ENCODE data around the gene DVL1. TPM values are rescaled to one million over a fixed set of nuclear protein-coding genes. Genes with fewer than 3 reads are reported as not detected.

The DVL1 gene
- total RNA-seq, 1 experiment from 2014 or later = 71.0 TPM

GRCh38 chr1:1361233-1361981 lies 12.2 kb upstream of the DVL1 start:
- H2BK12ac ChIP-seq (ENCODE audit: insufficient read length, low read depth, low read length) = no peak overlapping the region
- no peak overlapping the region for H2BK15ac ChIP-seq (ENCODE audit: low read depth, low read length)
- H3K14ac ChIP-seq (ENCODE audit: insufficient read depth, low read length) = no peak overlapping the region; the same call in 1 of the 2 replicates
- no peak overlapping the region for H4K91ac ChIP-seq (ENCODE audit: insufficient read length, low read depth, low read length)
- H3K27ac Mint-ChIP-seq = no peak overlapping the region; a peak in 1 of 7 replicates
- H3K4me2 ChIP-seq (ENCODE audit: insufficient read depth, insufficient read length, low read length) = no peak overlapping the region
- peaks cover 39% of the 10 kb centered on the region for H3K27me3 Mint-ChIP-seq (ENCODE audit: low read depth)
- no peaks in the 10 kb centered on the region for H3K27me3 ChIP-seq (ENCODE audit: insufficient read depth, low read length)
- no peaks in the 10 kb centered on the region for H3K79me2 ChIP-seq (ENCODE audit: insufficient read depth, low read length)
- H3K4me1 ChIP-seq (ENCODE audit: insufficient read depth, low read length) = peaks cover 2% of the 10 kb centered on the region; the same call in 1 of the 2 replicates
- no peak overlapping the region for H3K9ac ChIP-seq (ENCODE audit: extremely low read depth, insufficient read length, low read length)
- no peaks in the 10 kb centered on the region for H3K36me3 Mint-ChIP-seq (ENCODE audit: insufficient read depth in 1 of 3, low read depth in 3 of 3)
- H3K4me1 Mint-ChIP-seq = peaks cover 22 to 42% of the 10 kb centered on the region in 2 experiments
- no peak overlapping the region for H3K56ac ChIP-seq (ENCODE audit: insufficient read length, low read depth, low read length)
- H3K9me3 Mint-ChIP-seq = no peaks in the 10 kb centered on the region; a peak in 2 of 5 replicates
- H2AFZ ChIP-seq (ENCODE audit: low read length) = no peak overlapping the region
- H2AK5ac ChIP-seq (ENCODE audit: insufficient read length, low read length) = no peak overlapping the region
- H4K20me1 ChIP-seq (ENCODE audit: control insufficient read depth, insufficient read depth, insufficient read length) = no peaks in the 10 kb centered on the region
- H3K9me3 ChIP-seq (ENCODE audit: control insufficient read depth, low read depth, low read length) = peaks cover 8% of the 10 kb centered on the region
- H3K4me3 Mint-ChIP-seq = no peak overlapping the region
- H3K79me1 ChIP-seq (ENCODE audit: insufficient read depth, low read depth, low read length, poor library complexity, severe bottlenecking) = no peaks in the 10 kb centered on the region
- no peak overlapping the region for H3K27ac ChIP-seq (ENCODE audit: insufficient read length, low read depth, low read length)
- H3K18ac ChIP-seq (ENCODE audit: insufficient read length, low read depth, low read length) = no peak overlapping the region
- no peak overlapping the region for H2BK120ac ChIP-seq (ENCODE audit: low read depth, low read length, poor library complexity, severe bottlenecking)
- TF ChIP-seq CTCF (conservative IDR thresholded peaks at IDR 0.05) = no peak
- H4K8ac ChIP-seq (replicated peaks; ENCODE audit: insufficient read length, low read depth, low read length) = no peak overlapping the region
- no peak overlapping the region for H2BK20ac ChIP-seq (ENCODE audit: low read depth, low read length, poor library complexity, severe bottlenecking)
- DNase-seq = no peak
- WGBS (ENCODE audit: extremely low coverage, insufficient read length, low lambda C conversion rate) = no CpG with 5 or more reads among the region's 35 CpGs
- no peak overlapping the region for H3K23ac ChIP-seq (ENCODE audit: insufficient read length, low read depth, low read length)
- H3K4ac ChIP-seq (ENCODE audit: low read depth, low read length) = no peak overlapping the region
- H3T11ph ChIP-seq (ENCODE audit: low read length) = no peak overlapping the region
- peak overlapping the region; percentile 53 for H4K5ac ChIP-seq (ENCODE audit: insufficient read length, low read depth, low read length)
- H2BK5ac ChIP-seq (ENCODE audit: insufficient read length, low read length) = no peak overlapping the region
- H3K23me2 ChIP-seq (ENCODE audit: insufficient read length, low read depth, low read length, poor library complexity, severe bottlenecking) = no peaks in the 10 kb centered on the region
